Vagina (tissue), 2 donors: Measurements from ENCODE around the gene RYR3.

ENCODE experiments used
- POLR2A ChIP-seq, 2 donors: fragments of 450-650 bp; IDR thresholded peaks; one replicate each; pipeline ENCODE4 v1.6.1; 2017; ENCODE audit warnings: antibody characterized with exemption in 2 of 2, mild to moderate bottlenecking in 2 of 2, moderate library complexity in 2 of 2
- TF ChIP-seq, protein P1 (sequence below), 3 experiments: fragments of 450-650 bp in 2 of 3; fragments of 200-600 bp in 1 of 3; sonication (generic) in 1 of 3; IDR thresholded peaks; one replicate each; pipeline ENCODE4 v1.5.1; 2017 to 2019; ENCODE audit warnings: antibody characterized with exemption in 3 of 3, mild to moderate bottlenecking in 2 of 3, moderate library complexity in 2 of 3

DNA sequence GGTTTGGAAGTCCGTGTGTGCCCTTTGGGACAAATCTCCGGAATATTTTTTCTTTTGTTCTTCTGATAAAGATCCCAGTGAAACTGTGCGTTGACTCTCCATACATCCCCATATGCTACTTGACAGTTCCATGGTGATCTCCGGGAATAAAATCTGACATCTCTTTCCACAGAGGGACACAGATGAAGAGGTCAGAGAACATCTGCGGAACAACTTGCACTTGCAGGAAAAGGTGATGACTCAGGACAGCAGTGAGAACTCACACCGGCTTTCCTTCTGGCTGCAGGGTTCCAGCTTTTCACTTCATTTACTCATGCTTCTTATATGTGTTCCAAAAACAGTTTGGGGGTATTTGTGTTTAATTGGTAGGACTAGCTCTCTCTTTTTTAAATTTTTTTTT, 500.0 kb downstream of the RYR3 start:
- TF ChIP-seq, protein P1, sequence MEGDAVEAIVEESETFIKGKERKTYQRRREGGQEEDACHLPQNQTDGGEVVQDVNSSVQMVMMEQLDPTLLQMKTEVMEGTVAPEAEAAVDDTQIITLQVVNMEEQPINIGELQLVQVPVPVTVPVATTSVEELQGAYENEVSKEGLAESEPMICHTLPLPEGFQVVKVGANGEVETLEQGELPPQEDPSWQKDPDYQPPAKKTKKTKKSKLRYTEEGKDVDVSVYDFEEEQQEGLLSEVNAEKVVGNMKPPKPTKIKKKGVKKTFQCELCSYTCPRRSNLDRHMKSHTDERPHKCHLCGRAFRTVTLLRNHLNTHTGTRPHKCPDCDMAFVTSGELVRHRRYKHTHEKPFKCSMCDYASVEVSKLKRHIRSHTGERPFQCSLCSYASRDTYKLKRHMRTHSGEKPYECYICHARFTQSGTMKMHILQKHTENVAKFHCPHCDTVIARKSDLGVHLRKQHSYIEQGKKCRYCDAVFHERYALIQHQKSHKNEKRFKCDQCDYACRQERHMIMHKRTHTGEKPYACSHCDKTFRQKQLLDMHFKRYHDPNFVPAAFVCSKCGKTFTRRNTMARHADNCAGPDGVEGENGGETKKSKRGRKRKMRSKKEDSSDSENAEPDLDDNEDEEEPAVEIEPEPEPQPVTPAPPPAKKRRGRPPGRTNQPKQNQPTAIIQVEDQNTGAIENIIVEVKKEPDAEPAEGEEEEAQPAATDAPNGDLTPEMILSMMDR (IDR thresholded peaks at IDR 0.05): no peak
- TF ChIP-seq POLR2A (IDR thresholded peaks at IDR 0.05): no peak
